BE2C (cell line): Measurements from ENCODE around the gene COIL.

ENCODE experiments used
- DNase-seq: peaks from one replicate; pipeline ENCODE4 v3.0.0-alpha.2; 2020
- H3K27me3 ChIP-seq: fragments of 250-450 bp; sonication (Bioruptor Pico); 2 replicates; pipeline ENCODE4 v1.5.1; 2020; ENCODE audit warnings: mild to moderate bottlenecking
- H3K36me3 ChIP-seq: fragments of 250-450 bp; sonication (Bioruptor Pico); 2 replicates; pipeline ENCODE4 v1.5.1; 2020; ENCODE audit warnings: mild to moderate bottlenecking
- H3K4me1 ChIP-seq: fragments of 250-450 bp; sonication (Bioruptor Pico); 2 replicates; pipeline ENCODE4 v1.5.1; 2020
- H3K4me3 ChIP-seq: 2 replicates; pipeline ENCODE4 v1.5.1; 2011; ENCODE audit warnings: low read depth, low read length
- H3K9me3 ChIP-seq: fragments of 250-450 bp; sonication (Bioruptor Pico); 2 replicates; pipeline ENCODE4 v1.5.1; 2020
- TF ChIP-seq, protein P1 (sequence below): IDR thresholded peaks from 2 replicates; pipeline ENCODE4 v1.5.1; 2012; ENCODE audit warnings: mild to moderate bottlenecking, low read depth, low read length

Gene COIL

DNA sequence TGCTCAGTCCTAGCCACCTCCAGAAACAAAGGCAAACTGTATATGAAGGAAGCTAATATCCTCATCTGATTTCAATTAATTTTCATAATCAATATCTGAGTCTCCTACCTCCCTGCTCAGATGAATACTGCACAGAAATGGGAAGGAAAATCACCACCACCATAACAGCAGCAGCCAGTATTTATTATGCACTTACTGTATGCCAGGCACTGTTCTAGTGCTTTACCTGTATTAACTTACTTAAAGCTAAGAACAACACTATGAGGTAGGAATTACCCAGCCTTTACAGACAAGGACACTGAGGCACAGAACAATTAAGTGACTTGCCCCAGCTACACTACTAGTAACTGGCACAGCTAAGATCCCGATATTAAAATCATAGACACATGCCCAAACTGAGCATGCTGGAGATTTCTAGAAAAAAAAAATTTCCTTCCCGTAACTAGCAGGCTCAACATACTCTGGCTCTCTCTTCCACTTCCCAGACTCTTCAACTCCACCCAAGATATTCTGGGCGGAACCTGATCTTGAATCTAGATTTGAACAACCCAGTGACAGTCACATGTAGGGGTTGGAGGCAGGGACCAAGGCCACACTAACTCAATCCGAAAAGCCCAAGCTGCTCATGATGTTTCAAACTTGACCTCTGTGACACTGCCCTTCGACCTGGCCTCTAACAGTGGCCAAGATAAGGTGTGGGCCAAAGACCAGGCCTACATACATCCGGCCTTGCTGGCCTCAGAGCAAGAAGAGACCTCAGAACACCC is 50.9 kb downstream of the COIL start:
- TF ChIP-seq, protein P1, sequence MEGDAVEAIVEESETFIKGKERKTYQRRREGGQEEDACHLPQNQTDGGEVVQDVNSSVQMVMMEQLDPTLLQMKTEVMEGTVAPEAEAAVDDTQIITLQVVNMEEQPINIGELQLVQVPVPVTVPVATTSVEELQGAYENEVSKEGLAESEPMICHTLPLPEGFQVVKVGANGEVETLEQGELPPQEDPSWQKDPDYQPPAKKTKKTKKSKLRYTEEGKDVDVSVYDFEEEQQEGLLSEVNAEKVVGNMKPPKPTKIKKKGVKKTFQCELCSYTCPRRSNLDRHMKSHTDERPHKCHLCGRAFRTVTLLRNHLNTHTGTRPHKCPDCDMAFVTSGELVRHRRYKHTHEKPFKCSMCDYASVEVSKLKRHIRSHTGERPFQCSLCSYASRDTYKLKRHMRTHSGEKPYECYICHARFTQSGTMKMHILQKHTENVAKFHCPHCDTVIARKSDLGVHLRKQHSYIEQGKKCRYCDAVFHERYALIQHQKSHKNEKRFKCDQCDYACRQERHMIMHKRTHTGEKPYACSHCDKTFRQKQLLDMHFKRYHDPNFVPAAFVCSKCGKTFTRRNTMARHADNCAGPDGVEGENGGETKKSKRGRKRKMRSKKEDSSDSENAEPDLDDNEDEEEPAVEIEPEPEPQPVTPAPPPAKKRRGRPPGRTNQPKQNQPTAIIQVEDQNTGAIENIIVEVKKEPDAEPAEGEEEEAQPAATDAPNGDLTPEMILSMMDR = no peak
- no peaks in the 10 kb centered on the region for H3K36me3 ChIP-seq

DNA sequence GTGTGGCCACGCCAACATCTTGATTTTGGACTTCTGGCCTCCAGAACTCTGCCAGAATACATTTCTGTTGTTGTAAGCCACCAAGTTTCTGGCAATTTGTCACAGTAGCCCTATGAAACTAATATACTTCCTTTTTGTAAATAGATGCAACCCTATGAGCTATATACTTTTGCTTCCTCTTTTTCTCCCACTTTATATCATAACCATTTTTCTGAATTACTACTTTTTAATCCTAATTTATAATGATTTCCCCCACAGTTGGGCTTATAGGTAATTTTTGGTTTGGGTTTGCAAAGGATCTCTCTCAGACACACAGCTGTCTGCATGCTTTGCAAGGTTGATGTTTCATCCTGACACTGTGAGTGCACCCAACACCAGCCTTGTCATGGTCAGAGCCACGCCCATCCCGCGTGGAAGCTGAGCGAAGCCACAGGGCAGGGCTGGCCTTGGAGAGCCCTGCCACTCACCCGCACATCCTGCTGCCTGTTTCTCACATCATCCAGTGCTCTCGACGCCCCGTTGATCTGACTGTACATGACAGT is 52.8 kb downstream of the COIL start:
- Histone ChIP-seq H3K9me3 (no peaks in the 10 kb centered on the region), H3K4me3 (no peak overlapping the region), H3K4me1 (no peaks in the 10 kb centered on the region), H3K36me3 (0 out of 2 replicates have a peak, but pooled peaks cover 3% of the 10 kb centered on the region), H3K27me3 (no peaks in the 10 kb centered on the region)
- TF ChIP-seq, protein P1 = no peak
- no peak for DNase-seq

More for the DNA sequence above, 50.9 kb downstream of the COIL start:
- Histone ChIP-seq H3K9me3 (no peaks in the 10 kb centered on the region), H3K4me1 (0 out of 2 replicates have a peak, but pooled peaks cover 4% of the 10 kb centered on the region), H3K4me3 (no peak overlapping the region), H3K27me3 (no peaks in the 10 kb centered on the region)
- DNase-seq = no peak

DNA sequence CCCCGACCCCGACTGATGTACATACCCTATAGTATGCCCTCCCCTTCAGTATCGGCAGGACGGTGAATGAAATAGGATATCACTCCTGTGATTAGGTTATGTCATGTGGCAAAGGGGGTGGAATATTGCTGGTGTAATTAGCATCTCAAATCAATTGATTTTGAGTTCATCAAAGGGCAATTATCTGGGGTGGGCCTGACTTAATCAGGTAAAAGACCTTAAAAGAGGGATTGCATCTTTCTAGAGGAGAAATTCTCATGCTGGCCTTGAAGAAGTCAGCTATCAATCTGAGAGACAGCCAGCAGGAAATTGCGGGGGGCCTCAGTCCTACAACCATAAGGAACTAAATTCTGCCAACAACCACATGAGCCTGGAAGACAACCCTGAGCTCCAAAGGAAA is 57.3 kb downstream of the COIL start:
- no peaks in the 10 kb centered on the region for H3K4me1 ChIP-seq
- H3K4me3 ChIP-seq = no peak overlapping the region
- no peaks in the 10 kb centered on the region for H3K9me3 ChIP-seq
- TF ChIP-seq, protein P1 = no peak
- no peak for DNase-seq
- no peaks in the 10 kb centered on the region for H3K27me3 ChIP-seq
- peaks cover 12% of the 10 kb centered on the region; the same call in 1 of the 2 replicates for H3K36me3 ChIP-seq

DNA sequence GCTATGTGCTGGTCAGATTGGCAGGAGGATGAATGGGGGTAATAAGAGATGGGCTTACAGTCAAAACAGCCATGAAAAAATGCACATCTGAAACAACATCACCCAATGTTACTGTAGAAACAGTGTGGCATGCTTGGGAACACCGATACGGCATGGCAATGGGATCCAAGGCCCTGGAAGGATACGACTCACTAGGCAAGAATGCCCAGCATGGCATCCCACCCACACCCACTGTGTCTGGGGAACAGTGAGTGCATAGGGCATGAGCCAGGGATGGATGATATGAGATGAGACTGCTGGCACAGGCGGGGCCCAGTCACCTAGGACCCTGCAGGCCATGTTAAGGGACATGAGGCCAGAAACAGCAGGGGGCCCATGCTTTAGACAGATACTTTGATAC is 58.5 kb downstream of the COIL start:
- TF ChIP-seq, protein P1 = no peak
- H3K9me3 ChIP-seq = no peaks in the 10 kb centered on the region
- no peak for DNase-seq
- H3K4me1 ChIP-seq = no peaks in the 10 kb centered on the region
- peaks cover 12% of the 10 kb centered on the region; the same call in 1 of the 2 replicates for H3K36me3 ChIP-seq
- no peaks in the 10 kb centered on the region for H3K27me3 ChIP-seq
- no peak overlapping the region for H3K4me3 ChIP-seq

DNA sequence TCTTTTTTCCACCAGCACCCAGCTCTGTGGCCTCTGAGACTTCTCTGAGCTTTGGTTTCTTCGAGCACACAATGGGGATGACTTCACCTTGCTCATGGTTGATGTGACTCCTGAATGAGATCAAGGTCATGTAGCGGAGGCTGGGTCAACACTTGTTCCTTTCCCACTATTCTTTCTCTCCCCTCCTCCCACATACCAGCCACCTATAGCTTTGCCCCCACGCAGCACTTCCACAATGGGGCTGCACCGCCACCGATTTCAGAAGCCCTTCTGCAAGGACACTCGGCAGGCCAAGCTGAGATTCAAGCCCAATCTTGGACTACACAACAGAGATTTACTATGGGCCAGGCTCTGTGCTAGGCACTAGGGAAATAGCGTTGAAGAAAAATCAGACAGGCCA is 61.4 kb downstream of the COIL start:
- Histone ChIP-seq H3K9me3 (no peaks in the 10 kb centered on the region), H3K4me3 (no peak overlapping the region), H3K4me1 (no peaks in the 10 kb centered on the region), H3K27me3 (no peaks in the 10 kb centered on the region), H3K36me3 (peaks cover 12% of the 10 kb centered on the region; the same call in 1 of the 2 replicates)
- no peak for DNase-seq
- TF ChIP-seq, protein P1 = no peak

DNA sequence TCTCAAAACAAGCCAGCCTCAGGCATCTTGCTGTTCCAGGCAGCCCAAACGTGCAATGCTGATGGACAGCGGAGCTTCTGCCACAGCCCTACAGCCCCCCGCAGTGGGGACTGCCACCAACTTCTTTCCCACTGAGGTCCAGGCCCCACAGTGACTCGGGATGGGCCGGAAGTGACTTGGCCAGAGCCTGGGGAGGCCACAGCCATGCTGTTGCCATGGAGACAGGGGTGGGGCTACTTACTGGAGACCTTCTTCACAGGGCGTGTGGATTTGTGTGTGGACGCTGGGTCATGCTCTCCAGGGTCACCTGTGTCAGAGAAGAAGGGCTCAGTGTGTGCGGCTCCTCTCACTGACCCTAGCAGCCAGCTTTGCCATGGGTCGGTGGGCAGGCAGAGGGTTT is 62.0 kb downstream of the COIL start:
- no peak overlapping the region for H3K4me3 ChIP-seq
- no peaks in the 10 kb centered on the region for H3K4me1 ChIP-seq
- no peaks in the 10 kb centered on the region for H3K9me3 ChIP-seq
- TF ChIP-seq, protein P1 = no peak
- H3K36me3 ChIP-seq = peaks cover 12% of the 10 kb centered on the region; the same call in 1 of the 2 replicates
- no peaks in the 10 kb centered on the region for H3K27me3 ChIP-seq
- peak; percentile 15 for DNase-seq
